K562 (cell line): ENCODE measurements around the gene CTDSP2. TPM values are rescaled to one million over a fixed set of nuclear protein-coding genes. Genes with fewer than 3 reads are reported as not detected.

ENCODE experiments used
- MAFF ChIP-seq: IDR thresholded peaks from 2 replicates; pipeline ENCODE4 v1.6.1; 2012; ENCODE audit warnings: low read length, improper control_type of control experiment
- MAZ ChIP-seq, 2 experiments: fragments of 450-650 bp in 1 of 2; sonication (generic) in 1 of 2; formaldehyde crosslinking; IDR thresholded peaks in 1 of 2; conservative IDR thresholded peaks in 1 of 2; 2 replicates each; pipeline versions ENCODE4 v1.4.0 to v1.5.0; 2020; ENCODE audit warnings: mild to moderate bottlenecking in 1 of 2, missing genetic modification reagents in 1 of 2
- POLR2AphosphoS5 ChIP-seq: IDR thresholded peaks from 2 replicates; pipeline ENCODE4 v1.6.1; 2011; ENCODE audit warnings: mild to moderate bottlenecking, low read depth, low read length, moderate library complexity; ENCODE audit not compliant: control insufficient read depth, insufficient read depth
- SPI1 ChIP-seq: IDR thresholded peaks from 2 replicates; pipeline ENCODE4 v1.6.1; 2011; ENCODE audit warnings: low read depth, low read length, control low read depth, borderline replicate concordance
- ZNF174 ChIP-seq: fragments of 250-450 bp; sonication (Bioruptor Pico); IDR thresholded peaks from 2 replicates; pipeline ENCODE4 v1.4.0; 2020; ENCODE audit warnings: mild to moderate bottlenecking
- ZNF263 ChIP-seq: sonication (generic); formaldehyde crosslinking; IDR thresholded peaks from 2 replicates; pipeline ENCODE4 v1.8.0; 2022; ENCODE audit warnings: mild to moderate bottlenecking, missing genetic modification reagents, borderline replicate concordance
- ZNF3 ChIP-seq: fragments of 250-450 bp; sonication (Bioruptor Pico); IDR thresholded peaks from 2 replicates; pipeline ENCODE4 v1.5.0; 2021; ENCODE audit warnings: mild to moderate bottlenecking, moderate library complexity
- ZNF639 ChIP-seq, 2 experiments: fragments of 200-800 bp in 1 of 2; sonication (Bioruptor generic) in 1 of 2; sonication (generic) in 1 of 2; formaldehyde crosslinking in 1 of 2; IDR thresholded peaks in 1 of 2; conservative IDR thresholded peaks in 1 of 2; 2 replicates each; pipeline versions ENCODE4 v1.5.0 to v1.6.1; 2016 to 2020; ENCODE audit warnings: missing compliant biosample characterization in 1 of 2, missing genetic modification characterization in 1 of 2, missing genetic modification reagents in 1 of 2
- polyA plus RNA-seq, 8 experiments: library from polyadenylated mRNA; depleted of rRNA in 4 of 8; stranded (reverse) in 5 of 8; unstranded in 3 of 8; fragments of >200 nt; fragmentation: Nextera tagmentation in 2 of 8; fragmentation: Illumina TruSeq in 1 of 8; extraction: Ambion mirVana in 2 of 8; extraction: Trizol in 1 of 8; gene quantifications; 2 replicates each; pipeline versions ENCODE4 v1.2.1 to v1.2.3, GENCODE V29; 2011 to 2014; ENCODE audit warnings: inconsistent platforms in 1 of 8, missing spikeins in 1 of 8
- total RNA-seq, 7 experiments: library from RNA; depleted of rRNA in 6 of 7; stranded (reverse); fragments of >200 nt in 6 of 7; fragmentation: Illumina TruSeq in 2 of 7; extraction: Trizol in 2 of 7; gene quantifications; 2 replicates each; pipeline versions ENCODE4 v1.2.1 to v1.2.3, GENCODE V29; 2011 to 2021; ENCODE audit warnings: low replicate concordance in 1 of 7
- TF ChIP-seq, protein P1 (sequence below), 2 experiments: fragments of 450-650 bp in 1 of 2; sonication (generic) in 1 of 2; formaldehyde crosslinking in 1 of 2; IDR thresholded peaks; 2 replicates each; pipeline versions ENCODE4 v1.7.1 to v1.9.0; 2016 to 2022; ENCODE audit warnings: inconsistent platforms in 1 of 2, mild to moderate bottlenecking in 1 of 2, missing genetic modification reagents in 1 of 2
- TF ChIP-seq, protein P2 (sequence below): IDR thresholded peaks from 2 replicates; pipeline ENCODE4 v1.6.1; 2014; ENCODE audit warnings: antibody characterized with exemption

CTDSP2 gene
- total and polyA plus RNA-seq, 9 of the 15 experiments (the other 6 are each of a cell fraction or from before 2014, with no cell fraction given), result 20.4 to 108 (median 47.7) TPM

DNA sequence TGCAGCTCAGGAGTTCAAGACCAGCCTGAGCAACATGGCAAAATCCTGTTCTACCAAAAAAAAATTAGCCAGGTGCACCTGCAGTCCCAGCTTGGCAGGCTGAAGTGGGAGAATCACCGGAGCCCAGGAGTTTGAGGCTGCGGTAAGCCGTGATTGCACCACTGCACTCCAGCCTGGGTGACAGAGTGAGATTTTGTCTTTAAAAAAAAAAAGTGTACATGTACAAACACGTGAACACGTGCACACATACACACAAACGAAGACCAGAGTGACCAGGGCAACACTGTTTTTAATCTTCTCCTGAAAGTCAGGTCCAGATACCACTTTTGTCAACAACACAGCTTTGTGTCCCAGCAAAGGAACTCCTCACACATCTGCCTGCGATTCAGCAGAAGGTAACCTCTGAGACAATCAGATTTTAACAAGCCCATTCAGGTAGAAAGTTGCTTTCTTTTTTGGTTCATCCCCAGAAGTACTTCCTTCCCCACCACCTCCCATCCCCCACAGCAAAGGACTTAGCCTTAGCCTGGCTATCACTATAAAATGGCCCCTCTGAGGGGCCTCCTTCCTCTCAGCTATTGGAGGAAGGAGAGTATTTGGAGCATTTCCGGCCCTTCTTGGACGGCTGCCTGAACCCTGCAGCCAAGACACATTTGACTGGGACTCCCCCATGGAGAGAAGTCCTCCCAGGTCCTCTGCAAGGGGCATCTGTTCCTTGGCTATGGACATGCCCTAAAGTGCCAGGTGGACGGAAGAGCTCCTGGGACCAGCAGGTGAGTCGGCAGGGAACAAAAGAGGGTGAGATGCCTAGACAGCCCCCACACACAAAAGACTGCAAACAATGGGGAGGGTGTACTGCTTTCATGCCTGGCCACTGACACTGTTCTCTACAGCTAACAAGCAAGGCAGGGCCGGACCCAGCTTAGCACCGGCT, 9.8 kb downstream of the CTDSP2 start (continued):
- TF ChIP-seq, protein P1, sequence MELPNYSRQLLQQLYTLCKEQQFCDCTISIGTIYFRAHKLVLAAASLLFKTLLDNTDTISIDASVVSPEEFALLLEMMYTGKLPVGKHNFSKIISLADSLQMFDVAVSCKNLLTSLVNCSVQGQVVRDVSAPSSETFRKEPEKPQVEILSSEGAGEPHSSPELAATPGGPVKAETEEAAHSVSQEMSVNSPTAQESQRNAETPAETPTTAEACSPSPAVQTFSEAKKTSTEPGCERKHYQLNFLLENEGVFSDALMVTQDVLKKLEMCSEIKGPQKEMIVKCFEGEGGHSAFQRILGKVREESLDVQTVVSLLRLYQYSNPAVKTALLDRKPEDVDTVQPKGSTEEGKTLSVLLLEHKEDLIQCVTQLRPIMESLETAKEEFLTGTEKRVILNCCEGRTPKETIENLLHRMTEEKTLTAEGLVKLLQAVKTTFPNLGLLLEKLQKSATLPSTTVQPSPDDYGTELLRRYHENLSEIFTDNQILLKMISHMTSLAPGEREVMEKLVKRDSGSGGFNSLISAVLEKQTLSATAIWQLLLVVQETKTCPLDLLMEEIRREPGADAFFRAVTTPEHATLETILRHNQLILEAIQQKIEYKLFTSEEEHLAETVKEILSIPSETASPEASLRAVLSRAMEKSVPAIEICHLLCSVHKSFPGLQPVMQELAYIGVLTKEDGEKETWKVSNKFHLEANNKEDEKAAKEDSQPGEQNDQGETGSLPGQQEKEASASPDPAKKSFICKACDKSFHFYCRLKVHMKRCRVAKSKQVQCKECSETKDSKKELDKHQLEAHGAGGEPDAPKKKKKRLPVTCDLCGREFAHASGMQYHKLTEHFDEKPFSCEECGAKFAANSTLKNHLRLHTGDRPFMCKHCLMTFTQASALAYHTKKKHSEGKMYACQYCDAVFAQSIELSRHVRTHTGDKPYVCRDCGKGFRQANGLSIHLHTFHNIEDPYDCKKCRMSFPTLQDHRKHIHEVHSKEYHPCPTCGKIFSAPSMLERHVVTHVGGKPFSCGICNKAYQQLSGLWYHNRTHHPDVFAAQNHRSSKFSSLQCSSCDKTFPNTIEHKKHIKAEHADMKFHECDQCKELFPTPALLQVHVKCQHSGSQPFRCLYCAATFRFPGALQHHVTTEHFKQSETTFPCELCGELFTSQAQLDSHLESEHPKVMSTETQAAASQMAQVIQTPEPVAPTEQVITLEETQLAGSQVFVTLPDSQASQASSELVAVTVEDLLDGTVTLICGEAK (IDR thresholded peaks at IDR 0.05), result peak; percentile 22; the same call in 1 of the 2 replicates
- TF ChIP-seq, protein P1 (CRISPR knock-in tag; IDR thresholded peaks at IDR 0.05), result no peak
- TF ChIP-seq, protein P2, sequence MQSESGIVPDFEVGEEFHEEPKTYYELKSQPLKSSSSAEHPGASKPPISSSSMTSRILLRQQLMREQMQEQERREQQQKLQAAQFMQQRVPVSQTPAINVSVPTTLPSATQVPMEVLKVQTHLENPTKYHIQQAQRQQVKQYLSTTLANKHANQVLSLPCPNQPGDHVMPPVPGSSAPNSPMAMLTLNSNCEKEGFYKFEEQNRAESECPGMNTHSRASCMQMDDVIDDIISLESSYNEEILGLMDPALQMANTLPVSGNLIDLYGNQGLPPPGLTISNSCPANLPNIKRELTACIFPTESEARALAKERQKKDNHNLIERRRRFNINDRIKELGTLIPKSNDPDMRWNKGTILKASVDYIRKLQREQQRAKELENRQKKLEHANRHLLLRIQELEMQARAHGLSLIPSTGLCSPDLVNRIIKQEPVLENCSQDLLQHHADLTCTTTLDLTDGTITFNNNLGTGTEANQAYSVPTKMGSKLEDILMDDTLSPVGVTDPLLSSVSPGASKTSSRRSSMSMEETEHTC, result no peak
- TF ChIP-seq POLR2AphosphoS5 (no peak), ZNF3 (no peak), ZNF174 (CRISPR knock-in tag) (no peak), SPI1 (peak; percentile 50; the same call in 1 of the 2 replicates), MAZ (CRISPR knock-in tag; conservative IDR thresholded peaks at IDR 0.05 in 1 of 2, IDR thresholded peaks at IDR 0.05 in 1 of 2) (peak in 1 of 2 experiments; percentile 42; a peak in 1 of 4 replicates), ZNF639 (CRISPR knock-in tag; conservative IDR thresholded peaks at IDR 0.05 in 1 of 2, IDR thresholded peaks at IDR 0.05 in 1 of 2) (no peak), ZNF263 (CRISPR knock-in tag) (peak; percentile 63; the same call in 1 of the 2 replicates), MAFF (no peak)
